HG03442 (cell line): Measurements from ENCODE around the gene MESP1.

ENCODE experiments used
- ATAC-seq: cut with Tn5 transposase; IDR thresholded peaks from one replicate; pipeline ENCODE4 v1.9.1; 2021; ENCODE audit warnings: mild to moderate bottlenecking, moderate library complexity; ENCODE audit not compliant: unreplicated experiment

The MESP1 gene

DNA sequence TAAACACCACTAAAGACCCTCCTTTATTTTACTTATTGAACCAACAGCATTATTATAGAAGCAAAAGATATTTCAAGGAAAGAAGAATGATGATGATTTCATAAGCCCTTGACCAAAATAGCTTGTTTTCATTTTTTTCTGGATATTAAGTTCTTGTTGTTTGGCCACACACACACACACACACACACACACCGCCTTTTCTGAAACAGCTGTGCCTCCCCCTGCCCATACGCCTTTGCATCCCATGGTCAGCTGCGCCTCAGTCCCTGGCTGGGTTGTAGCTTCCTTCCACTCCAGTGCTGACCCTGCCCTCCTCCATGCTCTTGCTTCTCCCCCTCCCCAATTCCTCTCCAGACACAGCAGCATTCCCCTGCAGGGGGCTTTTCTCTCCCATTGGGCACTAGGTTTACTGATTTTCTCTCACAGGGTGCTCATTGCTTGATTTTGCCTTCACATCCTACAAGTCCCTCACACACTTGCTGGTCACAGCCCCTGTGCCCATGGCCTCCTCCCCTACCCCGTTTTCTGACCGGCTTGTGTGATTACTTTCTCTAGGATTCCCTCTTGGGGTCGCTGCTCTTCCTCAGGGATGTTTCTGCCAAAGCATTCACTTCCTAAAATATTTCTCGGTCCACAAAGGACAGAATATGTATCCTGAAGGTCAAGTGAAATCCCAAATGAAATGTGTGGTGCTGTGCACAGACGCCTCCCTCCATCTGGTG lies 18.4 kb downstream of the MESP1 start:
- ATAC-seq = no peak

DNA sequence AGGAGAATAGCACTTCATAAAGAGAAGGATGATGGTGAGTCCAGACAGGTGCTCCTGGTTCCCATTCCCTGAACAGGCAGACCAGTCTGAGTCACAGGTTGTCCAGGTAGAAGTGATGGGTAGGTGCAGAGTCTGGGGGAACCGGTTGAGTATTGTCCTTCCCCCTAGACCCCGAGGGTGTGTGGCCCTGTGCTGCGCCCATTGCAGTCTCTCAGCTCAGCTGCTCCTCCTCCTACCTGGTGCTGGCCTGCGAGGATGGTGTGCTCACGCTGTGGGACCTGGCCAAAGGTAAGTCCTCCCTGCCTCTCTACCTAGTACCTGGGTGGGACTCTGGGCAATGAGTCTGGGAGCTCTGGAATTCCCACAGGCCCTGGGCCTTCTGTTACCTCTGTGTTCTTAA lies 19.8 kb downstream of the MESP1 start:
- no peak for ATAC-seq

DNA sequence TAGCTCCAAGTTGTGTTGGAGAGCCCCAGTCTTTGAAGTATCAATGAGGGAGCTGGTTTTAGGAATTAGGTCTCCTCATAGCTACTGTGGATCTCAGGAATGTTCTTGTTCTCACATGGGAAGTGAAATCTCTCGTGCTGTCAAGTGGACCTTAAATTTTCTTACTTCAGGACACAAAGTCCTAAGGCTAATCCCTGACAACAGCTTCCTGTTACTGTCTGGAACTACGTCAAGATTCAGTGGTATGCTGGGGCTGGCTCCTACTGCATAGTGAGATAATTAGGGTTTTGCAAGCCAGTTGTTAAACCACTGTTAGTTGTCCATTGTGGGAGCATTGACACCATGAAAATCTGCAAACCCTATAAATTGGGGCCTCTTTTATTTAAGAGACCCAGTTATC lies 22.8 kb downstream of the MESP1 start:
- no peak for ATAC-seq

DNA sequence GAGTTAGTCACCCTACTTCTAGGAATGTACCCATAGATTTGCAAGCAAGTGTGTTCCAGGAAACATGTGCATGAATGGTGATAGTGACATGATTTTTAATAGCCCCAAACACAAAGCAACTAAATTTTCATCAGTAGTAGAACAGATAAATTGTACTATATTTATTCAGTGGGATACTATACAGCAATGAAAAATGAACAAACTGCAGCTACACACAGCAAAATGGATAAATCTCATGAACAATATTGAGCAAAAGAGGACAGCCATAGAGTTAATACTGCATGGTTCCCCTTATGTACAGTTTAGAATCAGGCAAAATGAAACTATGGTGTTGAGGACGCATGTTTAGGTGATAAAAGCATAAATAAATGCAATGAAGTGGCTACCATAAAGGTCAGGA lies 26.0 kb downstream of the MESP1 start:
- no peak for ATAC-seq

DNA sequence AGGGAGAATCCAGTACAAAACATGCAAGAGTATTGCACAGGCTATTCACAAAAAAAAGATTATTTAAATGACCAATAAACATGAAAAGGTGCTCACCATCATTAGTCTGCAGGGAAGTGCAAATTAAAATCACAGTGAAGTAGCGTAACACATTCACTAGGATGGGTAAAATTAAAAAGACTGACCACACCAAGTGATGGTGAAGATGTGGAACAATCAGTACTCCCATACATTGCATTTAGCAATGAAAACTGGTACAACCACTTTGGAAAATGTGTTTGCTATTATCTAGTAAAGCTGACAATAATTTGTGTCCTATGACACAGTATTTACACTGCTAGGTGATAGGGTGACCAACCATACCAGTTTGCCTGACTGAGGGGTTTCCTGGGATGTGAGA lies 26.4 kb downstream of the MESP1 start:
- ATAC-seq = no peak

DNA sequence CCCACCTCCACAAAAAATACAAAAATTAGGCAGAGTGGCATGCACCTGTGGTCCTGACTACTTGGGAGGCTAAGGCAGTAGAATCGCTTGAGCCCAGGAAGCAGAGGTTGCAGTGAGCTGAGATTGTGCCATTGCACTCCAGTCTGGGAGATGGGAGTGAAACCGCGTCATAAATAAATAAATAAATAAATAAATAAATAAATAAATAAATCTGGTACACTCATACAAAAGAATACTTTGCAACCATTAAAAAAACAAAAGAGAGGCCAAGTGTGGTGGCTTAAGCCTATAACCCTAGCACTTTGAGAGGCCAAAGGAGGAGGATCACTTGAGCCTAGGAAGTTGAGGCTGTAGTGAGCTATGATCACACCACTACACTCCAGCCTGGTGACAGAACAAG lies 28.0 kb downstream of the MESP1 start:
- ATAC-seq = no peak

DNA sequence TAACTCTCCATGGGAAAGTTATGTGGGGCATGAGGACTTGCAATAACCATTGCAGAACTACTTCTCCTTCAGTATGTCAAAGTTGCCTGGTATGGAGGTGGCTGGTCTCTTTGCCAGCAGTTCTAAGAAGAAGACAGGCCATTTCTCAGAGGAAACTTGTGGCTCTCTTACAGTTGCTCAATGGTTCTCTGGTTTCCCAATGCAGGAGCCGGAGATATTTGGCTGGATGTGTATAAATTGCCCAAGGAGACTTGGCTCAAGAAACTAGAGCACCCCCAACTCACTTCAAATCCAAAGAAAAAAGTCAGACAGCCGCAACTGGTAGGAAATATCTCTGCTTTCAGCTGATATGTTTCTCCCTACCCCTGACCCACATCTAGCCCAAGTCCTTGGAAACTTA lies 36.3 kb downstream of the MESP1 start:
- no peak for ATAC-seq

DNA sequence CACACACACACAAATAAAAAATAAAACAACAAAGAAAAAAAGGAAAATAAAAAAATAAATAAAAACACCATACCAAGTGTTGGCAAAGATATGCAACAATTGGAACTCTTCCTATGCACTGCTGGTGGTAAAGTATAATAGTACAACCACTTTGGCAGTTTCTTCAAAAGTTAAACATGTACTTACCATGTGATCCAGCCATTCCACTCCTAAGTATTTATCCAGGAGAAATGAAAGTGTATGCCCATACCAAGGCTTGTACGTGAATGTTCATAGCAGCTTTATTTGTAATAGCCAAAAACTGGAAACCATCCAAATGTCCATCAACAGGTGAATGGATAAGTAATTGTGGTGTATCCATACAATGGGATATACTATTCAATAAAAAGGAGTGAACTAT lies 43.5 kb downstream of the MESP1 start:
- ATAC-seq = no peak

DNA sequence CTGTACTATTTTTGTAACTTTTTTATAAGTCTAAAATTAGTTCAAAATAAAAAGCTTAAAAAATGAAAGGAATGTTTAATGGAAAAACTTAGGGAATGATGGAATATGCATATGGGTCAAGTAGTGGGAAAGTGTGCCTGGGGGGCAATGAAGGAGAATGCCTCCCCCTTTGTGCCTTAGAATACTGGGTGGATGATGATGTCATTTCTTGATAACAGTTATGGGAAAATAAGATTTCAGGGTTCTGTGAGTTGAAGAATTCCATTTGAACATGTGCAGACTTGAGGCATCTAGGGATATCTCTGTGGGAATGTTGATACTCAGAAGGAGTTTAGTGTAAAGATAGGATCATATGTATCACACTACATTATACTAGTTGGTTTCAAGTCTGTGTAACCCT lies 46.6 kb downstream of the MESP1 start:
- ATAC-seq = no peak
